Endothelial cell of umbilical vein (primary cell): ENCODE measurements around the gene THEMIS2.
"Not testable (repeated sequence)": the region's sequence is repeated elsewhere in the genome, so short reads cannot be mapped to it uniquely, and the experiment has no call there.

Experiments
- EZH2 ChIP-seq: IDR thresholded peaks from 2 replicates; pipeline ENCODE4 v1.6.1; 2012; ENCODE audit warnings: borderline replicate concordance, low read depth, mild to moderate bottlenecking, moderate library complexity, low read length, inconsistent platforms; ENCODE audit not compliant: severe bottlenecking
- GATA2 ChIP-seq: IDR thresholded peaks from 2 replicates; pipeline ENCODE4 v1.7.0; 2011; ENCODE audit warnings: low read depth, mild to moderate bottlenecking, moderate library complexity, mixed read lengths, low read length; ENCODE audit not compliant: insufficient read length, insufficient read depth
- JUN ChIP-seq: IDR thresholded peaks from 2 replicates; pipeline ENCODE4 v1.6.1; 2011; ENCODE audit warnings: borderline replicate concordance, low read depth; ENCODE audit not compliant: insufficient read length, insufficient read depth
- POLR2A ChIP-seq: IDR thresholded peaks from 2 replicates; pipeline ENCODE4 v1.6.1; 2012; ENCODE audit warnings: low read depth, mild to moderate bottlenecking, control low read depth, low read length
- POLR2AphosphoS5 ChIP-seq: IDR thresholded peaks from 2 replicates; pipeline ENCODE4 v1.6.1; 2012; ENCODE audit warnings: low read depth, mild to moderate bottlenecking, control low read depth, low read length, moderate library complexity; ENCODE audit not compliant: insufficient read depth
- TF ChIP-seq, protein P1 (sequence below), 2 donors: IDR thresholded peaks; 1 replicate in 1 of 2; 2 replicates in 1 of 2; pipeline ENCODE4 v1.5.1; 2011; ENCODE audit warnings: low read length in 2 of 2, mild to moderate bottlenecking in 2 of 2, moderate library complexity in 2 of 2, control low read depth in 1 of 2, inconsistent platforms in 1 of 2, low read depth in 1 of 2; ENCODE audit not compliant: insufficient read depth in 1 of 2; ENCODE audit errors: extremely low read depth in 1 of 2
- TF ChIP-seq, protein P2 (sequence below): IDR thresholded peaks from 2 replicates; pipeline ENCODE4 v1.6.1; 2011; ENCODE audit not compliant: insufficient read depth, insufficient read length

DNA sequence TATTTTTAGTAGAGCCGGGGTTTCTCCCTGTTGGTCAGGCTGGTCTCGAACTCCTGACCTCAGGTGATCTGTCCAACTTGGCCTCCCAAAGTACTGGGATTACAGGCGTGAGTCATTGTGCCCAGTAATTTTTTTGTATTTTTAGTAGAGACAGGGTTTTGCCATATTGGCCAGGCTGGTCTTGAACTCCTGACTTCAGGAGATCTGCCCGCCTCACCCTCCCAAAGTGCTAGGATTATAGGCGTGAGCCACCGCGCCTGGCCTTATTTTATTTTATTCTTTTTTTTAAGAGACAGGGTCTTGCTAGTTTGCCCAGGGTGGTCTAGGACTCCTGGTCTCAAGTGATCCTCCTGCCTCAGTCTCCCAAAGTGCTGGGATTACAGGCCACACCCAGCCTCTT, 1.3 kb upstream of the THEMIS2 start:
- TF ChIP-seq POLR2A, POLR2AphosphoS5, EZH2, GATA2, JUN: not testable (repeated sequence)
- TF ChIP-seq, protein P1, sequence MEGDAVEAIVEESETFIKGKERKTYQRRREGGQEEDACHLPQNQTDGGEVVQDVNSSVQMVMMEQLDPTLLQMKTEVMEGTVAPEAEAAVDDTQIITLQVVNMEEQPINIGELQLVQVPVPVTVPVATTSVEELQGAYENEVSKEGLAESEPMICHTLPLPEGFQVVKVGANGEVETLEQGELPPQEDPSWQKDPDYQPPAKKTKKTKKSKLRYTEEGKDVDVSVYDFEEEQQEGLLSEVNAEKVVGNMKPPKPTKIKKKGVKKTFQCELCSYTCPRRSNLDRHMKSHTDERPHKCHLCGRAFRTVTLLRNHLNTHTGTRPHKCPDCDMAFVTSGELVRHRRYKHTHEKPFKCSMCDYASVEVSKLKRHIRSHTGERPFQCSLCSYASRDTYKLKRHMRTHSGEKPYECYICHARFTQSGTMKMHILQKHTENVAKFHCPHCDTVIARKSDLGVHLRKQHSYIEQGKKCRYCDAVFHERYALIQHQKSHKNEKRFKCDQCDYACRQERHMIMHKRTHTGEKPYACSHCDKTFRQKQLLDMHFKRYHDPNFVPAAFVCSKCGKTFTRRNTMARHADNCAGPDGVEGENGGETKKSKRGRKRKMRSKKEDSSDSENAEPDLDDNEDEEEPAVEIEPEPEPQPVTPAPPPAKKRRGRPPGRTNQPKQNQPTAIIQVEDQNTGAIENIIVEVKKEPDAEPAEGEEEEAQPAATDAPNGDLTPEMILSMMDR (IDR thresholded peaks at IDR 0.05; ENCODE audit: extremely low read depth in 1 of 2, insufficient read depth in 1 of 2, low read depth in 1 of 2, low read length in 2 of 2) = not testable (repeated sequence)
- TF ChIP-seq, protein P2, sequence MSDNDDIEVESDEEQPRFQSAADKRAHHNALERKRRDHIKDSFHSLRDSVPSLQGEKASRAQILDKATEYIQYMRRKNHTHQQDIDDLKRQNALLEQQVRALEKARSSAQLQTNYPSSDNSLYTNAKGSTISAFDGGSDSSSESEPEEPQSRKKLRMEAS = not testable (repeated sequence)
